GM23248 (cell line): ENCODE results near the gene CHI3L2. TPM values are rescaled to one million over a fixed set of nuclear protein-coding genes. Genes with fewer than 3 reads are reported as not detected.

Experiments
- DNase-seq: peaks from one replicate; pipeline ENCODE4 v3.0.0-alpha.2; 2015
- H2AFZ ChIP-seq: fragments of 200-600 bp; sonication (generic); 2 replicates; pipeline ENCODE4 v1.6.1; 2016; ENCODE audit warnings: antibody characterized with exemption
- H3F3A ChIP-seq: fragments of 200-600 bp; sonication (generic); 2 replicates; pipeline ENCODE4 v1.6.1; 2016; ENCODE audit warnings: mild to moderate bottlenecking, antibody characterized with exemption, mixed run types; ENCODE audit not compliant: insufficient read depth
- H3K27ac ChIP-seq: fragments of 200-600 bp; sonication (generic); 2 replicates; pipeline ENCODE4 v1.5.1; 2016; ENCODE audit warnings: mild to moderate bottlenecking
- H3K27me3 ChIP-seq: fragments of 200-600 bp; sonication (generic); replicated peaks from 2 replicates; pipeline ENCODE4 v1.6.1; 2016; ENCODE audit warnings: mild to moderate bottlenecking; ENCODE audit not compliant: insufficient read depth
- H3K36me3 ChIP-seq: fragments of 200-600 bp; sonication (generic); 2 replicates; pipeline ENCODE4 v1.6.1; 2016; ENCODE audit warnings: low read depth, mild to moderate bottlenecking
- H3K4me1 ChIP-seq: fragments of 200-600 bp; sonication (generic); 2 replicates; pipeline ENCODE4 v1.6.1; 2016; ENCODE audit warnings: mild to moderate bottlenecking; ENCODE audit not compliant: insufficient read depth
- H3K4me2 ChIP-seq: fragments of 200-600 bp; sonication (generic); one replicate; pipeline ENCODE4 v1.6.1; 2016; ENCODE audit warnings: mild to moderate bottlenecking; ENCODE audit not compliant: unreplicated experiment
- H3K4me3 ChIP-seq: fragments of 200-600 bp; sonication (generic); 2 replicates; pipeline ENCODE4 v1.5.1; 2016; ENCODE audit warnings: mild to moderate bottlenecking
- H3K79me2 ChIP-seq: fragments of 200-600 bp; sonication (generic); 2 replicates; pipeline ENCODE4 v1.6.1; 2016; ENCODE audit warnings: mild to moderate bottlenecking; ENCODE audit not compliant: insufficient read depth
- H3K9ac ChIP-seq: fragments of 200-600 bp; sonication (generic); 2 replicates; pipeline ENCODE4 v1.6.1; 2016; ENCODE audit warnings: mild to moderate bottlenecking
- H3K9me2 ChIP-seq: fragments of 200-600 bp; sonication (generic); 2 replicates; pipeline ENCODE4 v1.6.1; 2016; ENCODE audit warnings: mixed run types, mild to moderate bottlenecking, moderate library complexity; ENCODE audit not compliant: insufficient read depth
- H3K9me3 ChIP-seq: fragments of 200-600 bp; sonication (generic); one replicate; pipeline ENCODE4 v1.6.1; 2017; ENCODE audit warnings: low read depth
- H4K20me1 ChIP-seq: fragments of 200-600 bp; sonication (generic); 2 replicates; pipeline ENCODE4 v1.6.0; 2016; ENCODE audit not compliant: insufficient read depth
- EZH2 ChIP-seq: fragments of 200-600 bp; sonication (generic); IDR thresholded peaks from 2 replicates; pipeline ENCODE4 v1.6.1; 2018; ENCODE audit warnings: antibody characterized with exemption, mild to moderate bottlenecking; ENCODE audit not compliant: insufficient read depth, poor library complexity, severe bottlenecking
- EZH2phosphoT487 ChIP-seq: fragments of 200-600 bp; sonication (generic); IDR thresholded peaks from 2 replicates; pipeline ENCODE4 v1.6.1; 2018; ENCODE audit warnings: antibody characterized with exemption, moderate library complexity, mild to moderate bottlenecking, low read depth; ENCODE audit not compliant: insufficient read depth
- WGBS, 2 experiments: methylation state at CpG; one replicate each; pipeline ENCODE4 v1.1.6; 2015 to 2017; ENCODE audit warnings: low lambda C conversion rate in 2 of 2, low coverage in 1 of 2; ENCODE audit errors: missing lambda C conversion rate in 2 of 2; 5-methylcytosine and 5-hydroxymethylcytosine counted together
- in situ Hi-C: fragments of 300-500 bp; cut with MboI; formaldehyde crosslinking; loops from 2 replicates; pipeline ENCODE4 v1.15.0; 2020
- polyA plus RNA-seq: library from polyadenylated mRNA; unstranded; fragments of >200 nt; fragmentation: Nextera tagmentation; extraction: Ambion mirVana; gene quantifications from 2 replicates; pipeline ENCODE4 v1.2.1, GENCODE V29; 2016
- total RNA-seq: library from RNA; depleted of rRNA; stranded (reverse); fragments of >200 nt; shearing (Covaris generic); gene quantifications from 2 replicates; pipeline ENCODE4 v1.2.3, GENCODE V29; 2014

CHI3L2 gene
- total and polyA plus RNA-seq, 2 experiments from 2014 or later, result 0.55 TPM; not detected in 1

DNA sequence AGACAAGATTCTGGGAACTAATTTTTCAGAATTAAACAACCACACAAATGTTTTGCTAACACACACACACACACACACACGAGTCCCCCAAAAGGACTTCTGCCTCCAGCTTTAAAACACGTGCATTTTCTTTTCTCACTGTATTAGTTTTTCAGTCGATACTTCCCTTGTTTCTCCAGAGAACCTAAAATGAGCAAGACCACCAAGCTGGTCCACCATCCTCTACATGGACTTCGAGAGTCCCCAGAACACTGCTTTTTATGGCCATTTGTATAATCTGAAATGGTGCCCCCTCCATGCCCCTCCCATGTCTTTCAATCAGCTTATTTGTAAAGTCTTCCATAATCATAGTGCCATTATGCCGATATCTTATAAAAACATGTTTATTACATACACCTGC is 10.8 kb upstream of the CHI3L2 start:
- no peaks in the 10 kb centered on the region for H3K36me3 ChIP-seq
- TF ChIP-seq EZH2, result no peak
- no peak for TF ChIP-seq EZH2phosphoT487
- H3K4me3 ChIP-seq, result no peak overlapping the region
- H3K9me3 ChIP-seq, result no peaks in the 10 kb centered on the region
- no peaks in the 10 kb centered on the region for H4K20me1 ChIP-seq
- no peak overlapping the region; the same call in 1 of the 2 replicates for H2AFZ ChIP-seq
- no peaks in the 10 kb centered on the region for H3K9me2 ChIP-seq
- no peak for DNase-seq
- no peaks in the 10 kb centered on the region for H3F3A ChIP-seq
- in situ Hi-C loops, result loop anchor here (25.0 kb wide), 1 partner anchor 546 kb away; the partner anchor contains the start of gene DDX20
- WGBS, 2 experiments, result 50 to 54% methylated on average over 5 of the region's 5 CpGs
- no peak overlapping the region for H3K9ac ChIP-seq
- H3K27me3 ChIP-seq, result no peaks in the 10 kb centered on the region
- no peaks in the 10 kb centered on the region for H3K4me1 ChIP-seq
- no peak overlapping the region for H3K4me2 ChIP-seq
- H3K27ac ChIP-seq, result no peak overlapping the region
- H3K79me2 ChIP-seq, result no peaks in the 10 kb centered on the region

DNA sequence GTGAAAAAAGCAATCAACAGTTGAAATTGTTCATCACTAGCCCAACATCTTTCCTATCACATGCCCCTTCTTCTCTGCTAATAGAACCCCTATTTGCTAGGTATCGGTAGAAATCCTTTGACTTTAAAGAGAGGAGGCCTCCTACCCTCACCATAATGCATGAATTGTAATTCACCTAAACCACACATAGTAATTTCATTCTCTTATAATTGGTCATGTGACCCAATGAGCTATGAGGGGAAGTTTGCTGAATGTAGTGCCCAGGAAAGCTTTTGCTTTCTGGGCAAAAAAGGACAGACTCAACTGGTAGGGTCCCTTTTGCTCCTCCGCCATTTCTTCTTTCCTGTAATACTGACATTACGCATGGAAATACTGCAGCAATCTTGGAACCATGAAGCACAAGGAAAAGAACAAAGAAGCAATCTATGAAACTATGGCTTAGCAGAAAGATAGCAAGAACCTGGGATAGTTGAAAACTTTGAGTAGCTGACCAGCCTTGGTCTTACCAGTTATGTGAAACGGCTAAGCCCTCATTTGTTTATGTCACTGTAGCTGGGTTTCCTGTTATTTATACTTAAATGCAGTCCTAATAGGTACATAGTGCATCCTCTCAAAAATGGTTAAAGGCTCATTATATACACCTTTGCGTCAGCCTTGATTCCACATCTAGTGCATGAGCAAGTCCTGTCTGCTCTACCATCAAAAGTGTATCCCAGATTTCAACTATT is 10.2 kb upstream of the CHI3L2 start:
- no peaks in the 10 kb centered on the region for H3K79me2 ChIP-seq
- no peak for DNase-seq
- H3K27me3 ChIP-seq, result no peaks in the 10 kb centered on the region
- H4K20me1 ChIP-seq, result no peaks in the 10 kb centered on the region
- H2AFZ ChIP-seq, result no peak overlapping the region
- in situ Hi-C loops, result loop anchor here (25.0 kb wide), 1 partner anchor 545 kb away; the partner anchor contains the start of gene DDX20
- H3K4me3 ChIP-seq, result no peak overlapping the region
- H3K4me2 ChIP-seq, result no peak overlapping the region
- H3F3A ChIP-seq, result no peaks in the 10 kb centered on the region
- H3K36me3 ChIP-seq, result no peaks in the 10 kb centered on the region
- H3K9me3 ChIP-seq, result no peaks in the 10 kb centered on the region
- no peak overlapping the region for H3K27ac ChIP-seq
- no peak overlapping the region for H3K9ac ChIP-seq
- WGBS, 2 experiments, result 72 to 75% methylated on average over 5 of the region's 5 CpGs
- TF ChIP-seq EZH2phosphoT487 (no peak), EZH2 (no peak)
- H3K4me1 ChIP-seq, result no peaks in the 10 kb centered on the region
- H3K9me2 ChIP-seq, result no peaks in the 10 kb centered on the region

DNA sequence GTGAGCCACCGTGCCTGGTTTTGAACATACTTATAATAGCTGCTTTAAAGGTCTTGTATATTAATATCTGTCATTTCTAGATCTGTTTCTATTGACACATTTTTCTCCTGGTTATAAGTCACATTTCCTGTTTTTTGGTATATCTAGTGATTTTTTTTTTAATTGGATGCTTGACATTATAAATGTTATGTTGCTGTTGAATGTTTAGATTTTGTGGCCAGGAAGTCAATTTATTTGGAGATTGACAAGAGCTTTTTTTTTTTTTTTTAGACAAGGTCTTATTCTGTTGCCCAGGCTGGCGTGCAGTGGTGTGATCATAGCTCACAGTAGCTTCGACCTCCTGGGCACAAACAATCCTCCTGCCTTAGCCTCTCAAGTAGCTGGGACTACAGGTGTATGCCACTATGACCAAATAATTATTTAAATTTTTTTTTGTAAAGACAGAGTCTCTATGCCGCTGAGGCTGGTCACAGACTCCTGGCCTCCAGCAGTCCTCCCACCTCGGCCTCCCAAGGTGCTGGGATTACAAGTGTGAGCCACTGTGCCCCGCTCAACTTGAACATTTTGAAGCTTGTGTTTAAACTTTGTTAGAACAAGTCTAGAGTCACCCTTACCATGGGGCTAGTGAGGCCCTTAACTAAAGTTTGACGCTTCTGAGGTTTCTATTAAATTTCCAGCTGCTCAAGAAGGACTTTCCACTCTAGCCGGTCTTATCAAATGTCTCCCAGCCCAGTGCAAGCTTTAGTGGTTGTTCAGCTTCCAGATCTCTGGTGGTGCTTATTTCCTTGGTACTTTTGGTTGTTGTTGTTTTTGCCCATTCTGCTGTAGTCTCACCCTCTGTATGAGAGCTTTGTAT is 8.6 kb upstream of the CHI3L2 start:
- Histone ChIP-seq H3F3A (no peaks in the 10 kb centered on the region), H3K27me3 (no peaks in the 10 kb centered on the region), H3K4me2 (no peak overlapping the region), H3K9me2 (no peaks in the 10 kb centered on the region), H3K4me1 (no peaks in the 10 kb centered on the region), H3K36me3 (no peaks in the 10 kb centered on the region), H3K9me3 (no peaks in the 10 kb centered on the region), H2AFZ (no peak overlapping the region), H3K27ac (no peak overlapping the region), H3K79me2 (no peaks in the 10 kb centered on the region), H3K4me3 (no peak overlapping the region), H3K9ac (no peak overlapping the region), H4K20me1 (no peaks in the 10 kb centered on the region)
- 77 to 78% methylated on average over 8 of the region's 8 CpGs for WGBS, 2 experiments
- DNase-seq, result no peak
- in situ Hi-C loops, result loop anchor here (25.0 kb wide), 1 partner anchor 543 kb away; the partner anchor contains the start of gene DDX20
- TF ChIP-seq EZH2phosphoT487 (no peak), EZH2 (no peak)

DNA sequence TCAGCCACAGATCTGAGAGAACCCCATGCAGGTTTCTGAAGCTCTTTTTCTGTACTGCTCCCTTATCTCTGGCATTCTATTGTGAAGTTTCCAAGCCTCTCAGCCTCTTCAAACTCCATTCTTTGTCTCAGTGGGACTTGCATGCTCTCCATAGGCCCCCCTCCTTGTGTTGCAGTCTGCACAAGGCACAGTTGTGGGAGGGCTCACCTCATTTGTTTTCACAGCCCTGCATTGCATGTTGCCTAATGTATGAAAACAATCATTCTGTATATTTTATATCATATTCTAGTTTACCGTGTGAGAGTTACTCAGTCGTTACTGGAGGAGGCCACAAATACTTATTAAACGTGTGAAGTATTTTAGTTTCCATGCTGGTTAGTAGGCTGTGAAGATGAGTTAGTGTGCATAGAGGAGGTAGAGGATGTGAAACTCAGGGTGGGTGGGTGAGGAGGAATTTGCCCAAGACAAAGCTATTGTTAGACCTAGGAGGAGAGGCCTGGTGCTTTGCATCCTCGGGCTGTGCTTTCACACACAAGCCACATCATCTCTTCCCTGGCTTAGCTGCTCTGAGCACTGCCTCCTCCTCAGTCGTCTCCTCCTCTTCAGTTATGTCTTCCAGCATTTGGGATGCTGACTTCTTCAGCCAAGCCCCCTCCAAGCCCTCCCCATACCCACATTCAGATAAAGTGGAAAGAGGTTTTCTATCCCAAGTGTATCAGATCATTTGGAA is 7.8 kb upstream of the CHI3L2 start:
- H4K20me1 ChIP-seq, result no peaks in the 10 kb centered on the region
- H3K9me3 ChIP-seq, result no peaks in the 10 kb centered on the region
- H3K4me1 ChIP-seq, result no peaks in the 10 kb centered on the region
- TF ChIP-seq EZH2phosphoT487, result no peak
- TF ChIP-seq EZH2, result no peak
- H3K36me3 ChIP-seq, result no peaks in the 10 kb centered on the region
- no peak overlapping the region for H3K4me2 ChIP-seq
- DNase-seq, result no peak
- no peak overlapping the region for H3K9ac ChIP-seq
- H3K9me2 ChIP-seq, result no peaks in the 10 kb centered on the region
- H3K4me3 ChIP-seq, result no peak overlapping the region
- no peak overlapping the region for H2AFZ ChIP-seq
- H3K27me3 ChIP-seq, result no peaks in the 10 kb centered on the region
- in situ Hi-C loops, result loop anchor here (25.0 kb wide), 1 partner anchor 543 kb away; the partner anchor contains the start of gene DDX20
- H3F3A ChIP-seq, result no peaks in the 10 kb centered on the region
- 56 to 61% methylated on average over 5 of the region's 5 CpGs for WGBS, 2 experiments
- H3K79me2 ChIP-seq, result no peaks in the 10 kb centered on the region
- H3K27ac ChIP-seq, result no peak overlapping the region
